ENCODE results near the gene CAMTA1. TPM values are rescaled to one million over a fixed set of nuclear protein-coding genes. Genes with fewer than 3 reads are reported as not detected.

CAMTA1 gene
- total RNA-seq, 1 experiment from 2014 or later: 82.2 TPM

DNA sequence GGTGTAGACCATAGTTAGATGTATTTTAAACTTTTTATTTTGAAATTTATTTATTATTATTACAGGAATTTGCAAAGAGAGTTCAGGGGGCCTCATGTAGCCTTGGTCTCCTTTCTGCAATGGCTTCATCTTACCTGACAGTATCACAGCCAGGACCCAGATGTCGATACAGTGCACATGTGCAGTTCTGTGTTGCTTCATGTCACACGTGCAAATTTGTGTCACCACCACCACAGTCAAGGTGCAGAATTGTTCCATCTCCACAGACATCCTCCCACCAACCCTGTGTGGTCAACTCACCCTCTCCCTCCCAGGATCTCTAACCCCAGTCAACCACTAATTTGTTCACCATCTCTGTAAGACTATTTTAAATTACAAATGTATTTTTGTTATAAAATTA lies 184.5 kb downstream of the CAMTA1 start:
- Histone ChIP-seq H3K27ac (ENCODE audit: low read length) (no peak overlapping the region), H3K36me3 (ENCODE audit: control insufficient read depth, insufficient read depth, low read length) (no peaks in the 10 kb centered on the region), H3K27me3 (ENCODE audit: control insufficient read depth, insufficient read depth, low read length) (no peaks in the 10 kb centered on the region), H3K4me1 (ENCODE audit: control insufficient read depth, insufficient read depth, low read length) (peaks cover 3% of the 10 kb centered on the region; the same call in 1 of the 2 replicates), H3K4me3 (ENCODE audit: low read depth in 2 of 2, low read length in 2 of 2) (no peak overlapping the region), H3K9me3 (ENCODE audit: control insufficient read depth, insufficient read depth, low read depth, low read length) (no peaks in the 10 kb centered on the region)
- TF ChIP-seq CTCF (IDR thresholded peaks at IDR 0.05) (no peak), POLR2AphosphoS5 (IDR thresholded peaks at IDR 0.05; ENCODE audit: low read depth, low read length) (no peak), REST (IDR thresholded peaks at IDR 0.05; ENCODE audit: insufficient read depth in 1 of 2, low read depth in 2 of 2, low read length in 1 of 2) (no peak), TCF7L2 (IDR thresholded peaks at IDR 0.05; ENCODE audit: low read depth, low read length) (no peak), SIN3A (IDR thresholded peaks at IDR 0.05; ENCODE audit: borderline replicate concordance, insufficient read depth, low read depth, low read length) (no peak)
- intact Hi-C loops (cut with micrococcal nuclease; ENCODE audit: unreplicated experiment) (no loop called here), in situ Hi-C loops (cut with HindIII; ENCODE audit: low pct_unique_long_range_greater_than_20kb, low sequenced_read_pairs) (no loop called here)
- ATAC-seq: no peak
- ChIA-PET CTCF (no interaction called here), POLR2A (no interaction called here)
- no peak for DNase-seq (ENCODE audit: low read depth, low spot score)
- BruUV-seq (replicated peaks): no TSS peak

- DNase-seq (ENCODE audit: low read depth, low spot score): no peak
- Histone ChIP-seq H3K4me1 (ENCODE audit: control insufficient read depth, insufficient read depth, low read length) (peaks cover 3% of the 10 kb centered on the region; the same call in 1 of the 2 replicates), H3K36me3 (ENCODE audit: control insufficient read depth, insufficient read depth, low read length) (no peaks in the 10 kb centered on the region), H3K9me3 (ENCODE audit: control insufficient read depth, insufficient read depth, low read depth, low read length) (no peaks in the 10 kb centered on the region), H3K27ac (ENCODE audit: low read length) (no peak overlapping the region), H3K4me3 (ENCODE audit: low read depth in 2 of 2, low read length in 2 of 2) (no peak overlapping the region), H3K27me3 (ENCODE audit: control insufficient read depth, insufficient read depth, low read length) (no peaks in the 10 kb centered on the region)
- ATAC-seq: no peak
- TF ChIP-seq REST (IDR thresholded peaks at IDR 0.05; ENCODE audit: insufficient read depth in 1 of 2, low read depth in 2 of 2, low read length in 1 of 2) (no peak), POLR2AphosphoS5 (IDR thresholded peaks at IDR 0.05; ENCODE audit: low read depth, low read length) (no peak), SIN3A (IDR thresholded peaks at IDR 0.05; ENCODE audit: borderline replicate concordance, insufficient read depth, low read depth, low read length) (no peak), TCF7L2 (IDR thresholded peaks at IDR 0.05; ENCODE audit: low read depth, low read length) (no peak), CTCF (IDR thresholded peaks at IDR 0.05) (no peak)
- in situ Hi-C loops (cut with HindIII; ENCODE audit: low pct_unique_long_range_greater_than_20kb, low sequenced_read_pairs) (no loop called here), intact Hi-C loops (cut with micrococcal nuclease; ENCODE audit: unreplicated experiment) (no loop called here)
- no TSS peak for BruUV-seq (replicated peaks)
- CTCF ChIA-PET: no interaction called here
- POLR2A ChIA-PET: no interaction called here
Observed at GRCh38 chr1:6970221-6970620, 185.0 kb downstream of the CAMTA1 start.
